SK-N-SH treated with all-trans-retinoic acid at 6 μM for 48 hours (cell line): ENCODE results near the gene RIPOR3.

ENCODE experiments used
- ATAC-seq: fragments of 200-7000 bp; cut with Tn5 transposase; 3 replicates; pipeline ENCODE4 v1.9.1; 2020; ENCODE audit warnings: mild to moderate bottlenecking, moderate library complexity
- BACH2 ChIP-seq: fragments of 250-450 bp; sonication (Bioruptor Pico); IDR thresholded peaks from 2 replicates; pipeline ENCODE4 v1.9.0; 2021; ENCODE audit warnings: mild to moderate bottlenecking, borderline replicate concordance
- CSDC2 ChIP-seq: fragments of 250-450 bp; sonication (Bioruptor Pico); IDR thresholded peaks from 2 replicates; pipeline ENCODE4 v1.5.0; 2020; ENCODE audit warnings: mild to moderate bottlenecking, moderate library complexity
- ESRRG ChIP-seq: fragments of 250-450 bp; sonication (Bioruptor Pico); IDR thresholded peaks from 2 replicates; pipeline ENCODE4 v1.6.1; 2021; ENCODE audit warnings: mild to moderate bottlenecking
- GLIS3 ChIP-seq: fragments of 250-450 bp; sonication (Bioruptor Pico); IDR thresholded peaks from 2 replicates; pipeline ENCODE4 v1.5.0; 2020; ENCODE audit warnings: mild to moderate bottlenecking, moderate library complexity
- ISL1 ChIP-seq: fragments of 250-450 bp; sonication (Bioruptor Pico); IDR thresholded peaks from 2 replicates; pipeline ENCODE4 v2.1.2; 2022; ENCODE audit warnings: mild to moderate bottlenecking, moderate library complexity
- OSR1 ChIP-seq: fragments of 250-450 bp; sonication (Bioruptor Pico); IDR thresholded peaks from 2 replicates; pipeline ENCODE4 v1.8.0; 2022; ENCODE audit warnings: moderate library complexity, mild to moderate bottlenecking, inconsistent platforms
- PATZ1 ChIP-seq: fragments of 250-450 bp; sonication (Bioruptor Pico); IDR thresholded peaks from 2 replicates; pipeline ENCODE4 v1.8.0; 2020; ENCODE audit warnings: mild to moderate bottlenecking, moderate library complexity, borderline replicate concordance
- PPARA ChIP-seq: fragments of 250-450 bp; sonication (Bioruptor Pico); IDR thresholded peaks from 2 replicates; pipeline ENCODE4 v1.5.0; 2020; ENCODE audit warnings: mild to moderate bottlenecking, borderline replicate concordance
- RARB ChIP-seq: fragments of 250-450 bp; sonication (Bioruptor Pico); IDR thresholded peaks from 2 replicates; pipeline ENCODE4 v1.8.0; 2021; ENCODE audit warnings: mild to moderate bottlenecking, moderate library complexity
- SNAI2 ChIP-seq: fragments of 250-450 bp; sonication (Bioruptor Pico); IDR thresholded peaks from 2 replicates; pipeline ENCODE4 v1.5.0; 2020; ENCODE audit warnings: mild to moderate bottlenecking, moderate library complexity
- TCF4 ChIP-seq: fragments of 250-450 bp; sonication (Bioruptor Pico); IDR thresholded peaks from 2 replicates; pipeline ENCODE4 v1.8.0; 2021; ENCODE audit warnings: mild to moderate bottlenecking, moderate library complexity, borderline replicate concordance
- TOX ChIP-seq: fragments of 250-450 bp; sonication (Bioruptor Pico); IDR thresholded peaks from 2 replicates; pipeline ENCODE4 v1.8.0; 2021; ENCODE audit warnings: mild to moderate bottlenecking, moderate library complexity, borderline replicate concordance
- TSHZ2 ChIP-seq: fragments of 250-450 bp; sonication (Bioruptor Pico); IDR thresholded peaks from 2 replicates; pipeline ENCODE4 v1.5.0; 2020; ENCODE audit warnings: mild to moderate bottlenecking, moderate library complexity
- ZC3H10 ChIP-seq: fragments of 250-450 bp; sonication (Bioruptor Pico); IDR thresholded peaks from 2 replicates; pipeline ENCODE4 v1.5.1; 2021; ENCODE audit warnings: mild to moderate bottlenecking, moderate library complexity
- ZFP3 ChIP-seq: fragments of 250-450 bp; sonication (Bioruptor Pico); IDR thresholded peaks from 2 replicates; pipeline ENCODE4 v1.5.0; 2020; ENCODE audit warnings: mild to moderate bottlenecking, moderate library complexity
- ZFP30 ChIP-seq: fragments of 450-650 bp; formaldehyde crosslinking; IDR thresholded peaks from 2 replicates; pipeline ENCODE4 v1.5.0; 2022; ENCODE audit warnings: mild to moderate bottlenecking, moderate library complexity
- ZNF70 ChIP-seq: fragments of 450-650 bp; formaldehyde crosslinking; IDR thresholded peaks from 2 replicates; pipeline ENCODE4 v1.5.0; 2020; ENCODE audit warnings: mild to moderate bottlenecking, moderate library complexity
- TF ChIP-seq, protein P1 (sequence below): fragments of 250-450 bp; sonication (Bioruptor Pico); IDR thresholded peaks from 2 replicates; pipeline ENCODE4 v1.5.1; 2020; ENCODE audit warnings: low read depth, mild to moderate bottlenecking, moderate library complexity
- TF ChIP-seq, protein P2 (sequence below): fragments of 250-450 bp; sonication (Bioruptor Pico); IDR thresholded peaks from 2 replicates; pipeline ENCODE4 v1.8.0; 2021; ENCODE audit warnings: low read depth, mild to moderate bottlenecking, moderate library complexity, borderline replicate concordance
- TF ChIP-seq, protein P3 (sequence below): fragments of 250-450 bp; sonication (Bioruptor Pico); IDR thresholded peaks from 2 replicates; pipeline ENCODE4 v1.5.1; 2021; ENCODE audit warnings: mild to moderate bottlenecking, moderate library complexity

Gene RIPOR3

DNA sequence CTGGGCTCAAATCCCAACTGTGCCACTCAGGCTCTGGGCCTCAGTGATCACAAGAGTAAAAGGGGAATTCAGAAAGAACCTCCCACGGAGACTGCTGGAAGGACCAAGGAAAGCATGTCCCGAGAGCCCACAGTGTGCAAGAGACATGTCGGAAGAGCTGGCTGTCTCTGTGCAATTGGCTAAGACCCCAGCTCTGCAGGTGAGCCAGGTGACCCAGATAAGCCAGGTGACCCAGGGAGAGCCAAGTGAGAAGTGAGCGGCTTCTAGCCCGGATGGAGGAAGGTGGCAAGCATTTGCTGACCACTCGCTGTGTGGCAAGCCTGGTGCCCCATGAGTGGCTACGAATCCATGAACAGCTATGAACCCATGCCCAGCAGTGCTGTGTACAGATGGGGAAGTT lies 59.1 kb downstream of the RIPOR3 start:
- TF ChIP-seq RARB (CRISPR knock-in tag) = no peak
- ATAC-seq = no peak

DNA sequence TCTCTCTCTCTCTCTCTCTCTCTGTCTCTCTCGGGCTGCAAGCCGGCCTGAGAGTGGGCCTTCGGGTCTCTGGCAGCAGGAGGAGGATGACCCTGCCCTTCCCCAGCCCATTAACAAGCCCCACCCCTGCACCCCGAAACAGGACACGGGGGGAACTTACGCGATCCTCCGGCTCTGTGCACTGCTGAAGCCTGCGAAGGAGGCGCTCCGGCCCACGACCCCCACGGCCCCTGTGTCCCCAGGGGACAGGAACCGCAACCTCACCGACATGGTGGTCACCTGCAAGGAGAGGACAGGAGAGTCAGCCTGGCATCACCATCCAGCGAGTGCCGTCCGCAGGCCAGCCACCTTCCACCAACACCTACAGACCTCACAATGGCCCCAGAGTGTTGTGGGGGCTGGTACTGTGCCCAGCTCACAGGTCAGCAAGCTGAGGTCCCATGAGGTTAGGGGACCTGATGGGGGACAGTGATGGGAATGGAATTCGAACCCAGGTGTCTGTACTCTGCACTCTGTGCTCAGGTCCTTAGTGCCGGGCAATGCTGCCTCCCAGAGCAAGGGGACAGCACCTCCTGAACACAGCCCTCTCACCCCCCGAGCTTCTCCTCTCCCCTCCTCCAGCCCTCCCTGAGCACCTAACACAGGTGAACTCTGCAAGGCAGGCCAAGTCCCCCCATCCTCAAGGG lies 60.6 kb downstream of the RIPOR3 start:
- ATAC-seq = no peak
- TF ChIP-seq TSHZ2 (CRISPR knock-in tag) (no peak), CSDC2 (CRISPR knock-in tag) (no peak), TOX (CRISPR knock-in tag) (no peak), ZFP3 (CRISPR knock-in tag) (no peak), RARB (CRISPR knock-in tag) (no peak), ISL1 (no peak), ZC3H10 (CRISPR knock-in tag) (no peak)
- TF ChIP-seq, protein P1, sequence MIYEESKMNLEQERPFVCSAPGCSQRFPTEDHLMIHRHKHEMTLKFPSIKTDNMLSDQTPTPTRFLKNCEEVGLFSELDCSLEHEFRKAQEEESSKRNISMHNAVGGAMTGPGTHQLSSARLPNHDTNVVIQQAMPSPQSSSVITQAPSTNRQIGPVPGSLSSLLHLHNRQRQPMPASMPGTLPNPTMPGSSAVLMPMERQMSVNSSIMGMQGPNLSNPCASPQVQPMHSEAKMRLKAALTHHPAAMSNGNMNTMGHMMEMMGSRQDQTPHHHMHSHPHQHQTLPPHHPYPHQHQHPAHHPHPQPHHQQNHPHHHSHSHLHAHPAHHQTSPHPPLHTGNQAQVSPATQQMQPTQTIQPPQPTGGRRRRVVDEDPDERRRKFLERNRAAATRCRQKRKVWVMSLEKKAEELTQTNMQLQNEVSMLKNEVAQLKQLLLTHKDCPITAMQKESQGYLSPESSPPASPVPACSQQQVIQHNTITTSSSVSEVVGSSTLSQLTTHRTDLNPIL (CRISPR knock-in tag) = no peak

DNA sequence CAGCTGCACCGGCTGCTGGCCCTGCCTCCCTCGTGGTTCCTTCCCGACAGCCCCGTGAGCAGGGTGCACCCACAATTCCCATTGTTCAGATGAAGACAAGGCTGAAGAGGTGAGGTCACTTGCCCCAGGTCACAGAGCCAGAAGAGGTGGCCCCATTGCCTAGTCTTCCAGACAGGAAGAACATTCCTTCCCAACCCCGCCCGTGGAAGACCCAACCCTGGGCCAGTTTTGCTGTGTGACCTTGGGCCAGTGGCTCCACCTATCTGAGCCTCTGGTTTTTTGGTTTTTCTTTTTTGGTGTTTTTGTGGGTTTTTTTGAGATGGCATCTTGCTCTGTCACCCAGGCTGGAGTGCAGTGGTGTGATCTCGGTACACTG lies 61.7 kb downstream of the RIPOR3 start:
- ATAC-seq = no peak
- TF ChIP-seq, protein P2, sequence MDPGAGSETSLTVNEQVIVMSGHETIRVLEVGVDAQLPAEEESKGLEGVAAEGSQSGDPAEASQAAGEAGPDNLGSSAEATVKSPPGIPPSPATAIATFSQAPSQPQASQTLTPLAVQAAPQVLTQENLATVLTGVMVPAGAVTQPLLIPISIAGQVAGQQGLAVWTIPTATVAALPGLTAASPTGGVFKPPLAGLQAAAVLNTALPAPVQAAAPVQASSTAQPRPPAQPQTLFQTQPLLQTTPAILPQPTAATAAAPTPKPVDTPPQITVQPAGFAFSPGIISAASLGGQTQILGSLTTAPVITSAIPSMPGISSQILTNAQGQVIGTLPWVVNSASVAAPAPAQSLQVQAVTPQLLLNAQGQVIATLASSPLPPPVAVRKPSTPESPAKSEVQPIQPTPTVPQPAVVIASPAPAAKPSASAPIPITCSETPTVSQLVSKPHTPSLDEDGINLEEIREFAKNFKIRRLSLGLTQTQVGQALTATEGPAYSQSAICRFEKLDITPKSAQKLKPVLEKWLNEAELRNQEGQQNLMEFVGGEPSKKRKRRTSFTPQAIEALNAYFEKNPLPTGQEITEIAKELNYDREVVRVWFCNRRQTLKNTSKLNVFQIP (CRISPR knock-in tag) = no peak
- no peak for TF ChIP-seq ZNF70 (CRISPR knock-in tag)
- no peak for TF ChIP-seq GLIS3 (CRISPR knock-in tag)
- TF ChIP-seq RARB (CRISPR knock-in tag) = no peak
- no peak for TF ChIP-seq ESRRG (CRISPR knock-in tag)
- no peak for TF ChIP-seq PATZ1 (CRISPR knock-in tag)
- no peak for TF ChIP-seq TSHZ2 (CRISPR knock-in tag)
- TF ChIP-seq ZFP30 (CRISPR knock-in tag) = no peak
- no peak for TF ChIP-seq TOX (CRISPR knock-in tag)
- TF ChIP-seq CSDC2 (CRISPR knock-in tag) = no peak
- TF ChIP-seq, protein P3, sequence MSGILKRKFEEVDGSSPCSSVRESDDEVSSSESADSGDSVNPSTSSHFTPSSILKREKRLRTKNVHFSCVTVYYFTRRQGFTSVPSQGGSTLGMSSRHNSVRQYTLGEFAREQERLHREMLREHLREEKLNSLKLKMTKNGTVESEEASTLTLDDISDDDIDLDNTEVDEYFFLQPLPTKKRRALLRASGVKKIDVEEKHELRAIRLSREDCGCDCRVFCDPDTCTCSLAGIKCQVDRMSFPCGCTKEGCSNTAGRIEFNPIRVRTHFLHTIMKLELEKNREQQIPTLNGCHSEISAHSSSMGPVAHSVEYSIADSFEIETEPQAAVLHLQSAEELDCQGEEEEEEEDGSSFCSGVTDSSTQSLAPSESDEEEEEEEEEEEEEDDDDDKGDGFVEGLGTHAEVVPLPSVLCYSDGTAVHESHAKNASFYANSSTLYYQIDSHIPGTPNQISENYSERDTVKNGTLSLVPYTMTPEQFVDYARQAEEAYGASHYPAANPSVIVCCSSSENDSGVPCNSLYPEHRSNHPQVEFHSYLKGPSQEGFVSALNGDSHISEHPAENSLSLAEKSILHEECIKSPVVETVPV (CRISPR knock-in tag) = no peak
- TF ChIP-seq SNAI2 = no peak
- TF ChIP-seq, protein P1 (CRISPR knock-in tag) = no peak
- no peak for TF ChIP-seq PPARA (CRISPR knock-in tag)
- TF ChIP-seq OSR1 = no peak
- no peak for TF ChIP-seq ISL1
- TF ChIP-seq TCF4 (CRISPR knock-in tag) = no peak
- TF ChIP-seq ZFP3 (CRISPR knock-in tag) = no peak
- TF ChIP-seq BACH2 = no peak
